GM19468 (cell line): Measurements from ENCODE around the gene RAB11FIP3.

ENCODE experiments used
- ATAC-seq: cut with Tn5 transposase; IDR thresholded peaks from one replicate; pipeline ENCODE4 v1.9.1; 2021; ENCODE audit warnings: mild to moderate bottlenecking, moderate library complexity, moderate number of reproducible peaks; ENCODE audit not compliant: unreplicated experiment; ENCODE audit errors: extremely low read depth

RAB11FIP3 gene

GRCh38 chr16:391885-392335, 33.5 kb upstream of the RAB11FIP3 start:
- ATAC-seq = no peak

- no peak for ATAC-seq
These were observed 32.9 kb upstream of the RAB11FIP3 start for GRCh38 chr16:392450-393030.

- no peak for ATAC-seq
These were observed 29.2 kb upstream of the RAB11FIP3 start for GRCh38 chr16:396199-396598.

GRCh38 chr16:396605-397004, 28.8 kb upstream of the RAB11FIP3 start:
- no peak for ATAC-seq

GRCh38 chr16:397135-397661, 28.3 kb upstream of the RAB11FIP3 start, which contains the start of gene NME4:
NME4 (plus strand) TSS chr16:397199; CDS start chr16:397223, 24 bp downstream.
- no peak for ATAC-seq

- ATAC-seq = no peak
These were observed 27.6 kb upstream of the RAB11FIP3 start for GRCh38 chr16:397736-398332.

- ATAC-seq = no peak
These were observed 26.7 kb upstream of the RAB11FIP3 start for GRCh38 chr16:398561-399339.

GRCh38 chr16:399340-400019, 26.0 kb upstream of the RAB11FIP3 start:
- ATAC-seq = no peak

GRCh38 chr16:400061-400591, 25.3 kb upstream of the RAB11FIP3 start:
- no peak for ATAC-seq

GRCh38 chr16:401468-402348, 23.7 kb upstream of the RAB11FIP3 start, which contains the start of gene DECR2:
DECR2 (plus strand) TSS chr16:401885; CDS start chr16:401964, 79 bp downstream.
- ATAC-seq = peak; percentile 23

GRCh38 chr16:404971-405486, 20.4 kb upstream of the RAB11FIP3 start:
- no peak for ATAC-seq

- no peak for ATAC-seq
These were observed 19.6 kb upstream of the RAB11FIP3 start for GRCh38 chr16:405548-406506.

GRCh38 chr16:407253-407652, 18.2 kb upstream of the RAB11FIP3 start:
- ATAC-seq = no peak

- ATAC-seq = no peak
These were observed 14.8 kb upstream of the RAB11FIP3 start for GRCh38 chr16:410516-411178.

GRCh38 chr16:411576-412265, 13.7 kb upstream of the RAB11FIP3 start:
- ATAC-seq = no peak

GRCh38 chr16:414395-415169, 10.9 kb upstream of the RAB11FIP3 start:
- ATAC-seq = no peak
